ENCODE data around the gene HOXA5. TPM values are rescaled to one million over a fixed set of nuclear protein-coding genes. Genes with fewer than 3 reads are reported as not detected.
A peak's percentile ranks its signal among the peaks of the same experiment; 100 is the strongest.

Gene HOXA5
- total RNA-seq, 1 experiment from 2014 or later, result 6.7 TPM

DNA sequence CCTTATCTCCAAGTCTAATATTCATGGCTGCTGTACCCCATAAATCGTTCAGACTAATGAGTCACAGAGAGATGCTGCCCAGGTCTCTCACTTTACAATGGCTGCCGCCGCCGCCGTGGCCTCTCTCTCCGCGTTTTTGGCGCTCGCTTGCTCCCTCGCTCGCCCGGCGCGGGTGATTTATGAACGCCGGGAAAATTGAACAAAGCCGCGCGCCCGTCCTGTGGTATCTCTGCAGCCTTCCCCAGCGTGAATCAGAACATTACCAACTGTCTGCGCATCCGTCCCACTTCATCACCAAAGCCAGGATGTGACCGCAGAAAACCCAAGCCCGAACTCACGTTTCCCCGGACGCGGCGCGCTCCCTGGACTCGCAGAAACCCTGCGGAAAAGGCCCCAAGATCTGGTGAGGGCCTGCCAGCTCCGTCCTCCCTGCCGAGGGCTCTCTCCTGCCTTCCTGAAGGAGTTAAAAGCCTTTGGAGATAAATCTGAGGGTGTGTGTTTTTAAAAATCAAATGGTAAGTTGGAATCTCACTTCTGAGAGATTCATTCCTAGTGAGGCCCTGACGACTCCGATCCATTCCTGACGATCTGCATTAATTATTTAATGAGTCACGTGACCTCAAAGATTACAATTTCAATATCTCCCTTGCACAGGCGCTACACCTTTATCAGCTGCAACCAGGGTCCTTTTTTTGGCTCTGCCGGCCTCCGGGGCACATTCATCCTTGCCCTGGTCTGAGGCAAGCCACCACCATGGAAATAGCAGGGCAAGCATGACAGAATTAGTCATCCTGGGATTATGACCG is 19.2 kb downstream of the HOXA5 start:
- ATAC-seq, result peak; percentile 84
- RAD21 ChIA-PET (ENCODE audit: low non-redundant PET in 1 of 2, low total read pairs in 2 of 2, uncharacterized antibody in 2 of 2, unreplicated experiment in 2 of 2), result no interaction called here
- TF ChIP-seq ELF1 (IDR thresholded peaks at IDR 0.05; ENCODE audit: borderline replicate concordance, low read depth) (no peak), SIN3A (IDR thresholded peaks at IDR 0.05; ENCODE audit: low read depth) (peak; percentile 77), JUND (IDR thresholded peaks at IDR 0.05) (peak; percentile 54), EGR1 (IDR thresholded peaks at IDR 0.05; ENCODE audit: low read depth) (no peak), POLR2A (IDR thresholded peaks at IDR 0.05; ENCODE audit: borderline replicate concordance, extremely low read depth, insufficient read depth, insufficient read length) (no peak), EZH2phosphoT487 (IDR thresholded peaks at IDR 0.05; ENCODE audit: borderline replicate concordance) (no peak), CEBPB (IDR thresholded peaks at IDR 0.05; ENCODE audit: low read depth) (peak; percentile 9; the same call in 1 of the 2 replicates), EZH2 (IDR thresholded peaks at IDR 0.05) (no peak), POLR2AphosphoS5 (IDR thresholded peaks at IDR 0.05; ENCODE audit: low read depth, low read length) (peak; percentile 34; the same call in 1 of the 2 replicates), ZFX (IDR thresholded peaks at IDR 0.05) (peak; percentile 48; the same call in 1 of the 2 replicates), RAD21 (IDR thresholded peaks at IDR 0.05; ENCODE audit: low read depth) (peak; percentile 24), TCF7L2 (IDR thresholded peaks at IDR 0.05; ENCODE audit: borderline replicate concordance, extremely low read depth, insufficient read depth, insufficient read length) (peak; percentile 81), SP1 (IDR thresholded peaks at IDR 0.05; ENCODE audit: low read depth) (peak; percentile 54), SRF (IDR thresholded peaks at IDR 0.05; ENCODE audit: low read depth) (no peak), ZNF274 (IDR thresholded peaks at IDR 0.05; ENCODE audit: low read depth, low read length) (no peak), REST (IDR thresholded peaks at IDR 0.05; ENCODE audit: low read depth) (no peak), YY1 (IDR thresholded peaks at IDR 0.05; ENCODE audit: extremely low read depth, insufficient replicate concordance, low read depth, low read length) (peak; percentile 70), CBX3 (IDR thresholded peaks at IDR 0.05; ENCODE audit: low read depth) (0 out of 2 replicates have a peak, but pooled peaks have one; percentile 8), FOSL1 (IDR thresholded peaks at IDR 0.05; ENCODE audit: low read depth) (peak; percentile 58)
- TF ChIP-seq, protein P1, sequence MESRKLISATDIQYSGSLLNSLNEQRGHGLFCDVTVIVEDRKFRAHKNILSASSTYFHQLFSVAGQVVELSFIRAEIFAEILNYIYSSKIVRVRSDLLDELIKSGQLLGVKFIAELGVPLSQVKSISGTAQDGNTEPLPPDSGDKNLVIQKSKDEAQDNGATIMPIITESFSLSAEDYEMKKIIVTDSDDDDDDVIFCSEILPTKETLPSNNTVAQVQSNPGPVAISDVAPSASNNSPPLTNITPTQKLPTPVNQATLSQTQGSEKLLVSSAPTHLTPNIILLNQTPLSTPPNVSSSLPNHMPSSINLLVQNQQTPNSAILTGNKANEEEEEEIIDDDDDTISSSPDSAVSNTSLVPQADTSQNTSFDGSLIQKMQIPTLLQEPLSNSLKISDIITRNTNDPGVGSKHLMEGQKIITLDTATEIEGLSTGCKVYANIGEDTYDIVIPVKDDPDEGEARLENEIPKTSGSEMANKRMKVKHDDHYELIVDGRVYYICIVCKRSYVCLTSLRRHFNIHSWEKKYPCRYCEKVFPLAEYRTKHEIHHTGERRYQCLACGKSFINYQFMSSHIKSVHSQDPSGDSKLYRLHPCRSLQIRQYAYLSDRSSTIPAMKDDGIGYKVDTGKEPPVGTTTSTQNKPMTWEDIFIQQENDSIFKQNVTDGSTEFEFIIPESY (IDR thresholded peaks at IDR 0.05; ENCODE audit: extremely low read depth, insufficient replicate concordance, low read length), result no peak
- TF ChIP-seq, protein P2, sequence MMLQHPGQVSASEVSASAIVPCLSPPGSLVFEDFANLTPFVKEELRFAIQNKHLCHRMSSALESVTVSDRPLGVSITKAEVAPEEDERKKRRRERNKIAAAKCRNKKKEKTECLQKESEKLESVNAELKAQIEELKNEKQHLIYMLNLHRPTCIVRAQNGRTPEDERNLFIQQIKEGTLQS (IDR thresholded peaks at IDR 0.05), result no peak
- TF ChIP-seq, protein P3, sequence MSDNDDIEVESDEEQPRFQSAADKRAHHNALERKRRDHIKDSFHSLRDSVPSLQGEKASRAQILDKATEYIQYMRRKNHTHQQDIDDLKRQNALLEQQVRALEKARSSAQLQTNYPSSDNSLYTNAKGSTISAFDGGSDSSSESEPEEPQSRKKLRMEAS (IDR thresholded peaks at IDR 0.05), result peak; percentile 76

More for the DNA sequence above, 19.2 kb downstream of the HOXA5 start:
- H3K4me3 ChIP-seq (replicated peaks in 1 of 2; ENCODE audit: low read depth in 1 of 2, low read length in 2 of 2), result peak overlapping the region; percentile 27 to 37
- no peaks in the 10 kb centered on the region for H3K9me3 ChIP-seq (ENCODE audit: control insufficient read depth in 1 of 2, insufficient read depth in 1 of 2, low read depth in 1 of 2, low read length in 2 of 2)
- H2AFZ ChIP-seq (ENCODE audit: low read depth, low read length, poor library complexity, severe bottlenecking), result peak overlapping the region; percentile 70
- peak; percentile 66 for DNase-seq (ENCODE audit: low read depth, low spot score)
- H3K27ac ChIP-seq (ENCODE audit: low read depth, low read length), result peak overlapping the region; percentile 60
- no peaks in the 10 kb centered on the region for H3K36me3 ChIP-seq (ENCODE audit: control insufficient read depth in 1 of 2, insufficient read depth in 2 of 2, low read length in 2 of 2)
- H3K4me1 ChIP-seq (ENCODE audit: control insufficient read depth in 1 of 2, insufficient read depth in 2 of 2, low read length in 2 of 2), result peaks cover 31 to 75% of the 10 kb centered on the region in 2 experiments
- intact Hi-C loops (cut with micrococcal nuclease), result no loop called here
- no peaks in the 10 kb centered on the region for H4K20me1 ChIP-seq (ENCODE audit: insufficient read depth)
- POLR2A ChIA-PET, result no interaction called here
- CTCF ChIA-PET, result no interaction called here
- H3K9ac ChIP-seq (ENCODE audit: low read length), result peak overlapping the region; percentile 52
- BruUV-seq (replicated peaks), result no TSS peak
- H3K79me2 ChIP-seq (ENCODE audit: insufficient read depth, low read length), result no peaks in the 10 kb centered on the region
- H3K4me2 ChIP-seq (ENCODE audit: low read length), result peak overlapping the region; percentile 76
- peaks cover 34% of the 10 kb centered on the region for H3K27me3 ChIP-seq (ENCODE audit: insufficient read depth, low read length)
- H3K9me2 ChIP-seq (ENCODE audit: insufficient read depth), result no peaks in the 10 kb centered on the region
